Endothelial cell of umbilical vein (primary cell): ENCODE measurements around the gene CDH7.
A peak's percentile ranks its signal among the peaks of the same experiment; 100 is the strongest.

ENCODE experiments used
- EZH2 ChIP-seq: IDR thresholded peaks from 2 replicates; pipeline ENCODE4 v1.6.1; 2012; ENCODE audit warnings: borderline replicate concordance, low read depth, mild to moderate bottlenecking, moderate library complexity, low read length, inconsistent platforms; ENCODE audit not compliant: severe bottlenecking
- JUN ChIP-seq: IDR thresholded peaks from 2 replicates; pipeline ENCODE4 v1.6.1; 2011; ENCODE audit warnings: borderline replicate concordance, low read depth; ENCODE audit not compliant: insufficient read length, insufficient read depth
- POLR2A ChIP-seq: IDR thresholded peaks from 2 replicates; pipeline ENCODE4 v1.6.1; 2012; ENCODE audit warnings: low read depth, mild to moderate bottlenecking, control low read depth, low read length
- POLR2AphosphoS5 ChIP-seq: IDR thresholded peaks from 2 replicates; pipeline ENCODE4 v1.6.1; 2012; ENCODE audit warnings: low read depth, mild to moderate bottlenecking, control low read depth, low read length, moderate library complexity; ENCODE audit not compliant: insufficient read depth
- TF ChIP-seq, protein P1 (sequence below), 2 donors: IDR thresholded peaks; 1 replicate in 1 of 2; 2 replicates in 1 of 2; pipeline ENCODE4 v1.5.1; 2011; ENCODE audit warnings: low read length in 2 of 2, mild to moderate bottlenecking in 2 of 2, moderate library complexity in 2 of 2, control low read depth in 1 of 2, inconsistent platforms in 1 of 2, low read depth in 1 of 2; ENCODE audit not compliant: insufficient read depth in 1 of 2; ENCODE audit errors: extremely low read depth in 1 of 2
- TF ChIP-seq, protein P2 (sequence below): IDR thresholded peaks from 2 replicates; pipeline ENCODE4 v1.6.1; 2011; ENCODE audit not compliant: insufficient read depth, insufficient read length

DNA sequence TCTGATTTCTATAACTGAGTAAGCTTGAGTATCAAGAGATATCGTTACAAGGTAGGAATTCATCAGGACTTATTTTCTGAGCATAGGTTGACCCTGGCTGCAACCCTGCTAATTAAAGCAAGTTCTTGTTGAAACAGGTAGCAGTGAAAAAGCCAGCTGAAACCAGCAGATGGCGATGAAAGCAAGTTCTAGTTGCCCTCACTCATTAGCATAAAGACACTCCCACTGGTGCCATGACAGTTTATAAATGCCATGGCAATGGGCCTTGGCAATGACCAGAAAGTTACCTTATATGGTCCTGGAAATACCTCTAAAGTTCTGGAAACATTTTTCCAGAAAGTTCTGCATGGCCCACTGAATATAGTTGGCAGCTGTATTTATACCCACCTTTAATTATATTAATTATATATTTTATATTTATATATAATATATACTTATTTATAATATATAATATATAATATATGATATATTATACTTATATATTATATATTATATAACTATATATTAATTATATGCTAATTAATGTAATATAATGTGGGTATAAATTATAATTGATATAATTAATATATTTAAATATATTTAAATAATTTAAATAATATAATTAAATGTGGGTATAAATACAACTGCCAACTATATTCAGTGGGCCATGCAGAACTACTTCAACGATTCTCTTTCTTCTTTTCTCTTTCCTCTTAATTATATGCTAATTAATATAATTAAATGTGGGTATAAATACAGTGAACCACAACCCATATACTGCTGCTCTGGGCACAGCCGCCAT lies 188.0 kb downstream of the CDH7 start:
- TF ChIP-seq, protein P1, sequence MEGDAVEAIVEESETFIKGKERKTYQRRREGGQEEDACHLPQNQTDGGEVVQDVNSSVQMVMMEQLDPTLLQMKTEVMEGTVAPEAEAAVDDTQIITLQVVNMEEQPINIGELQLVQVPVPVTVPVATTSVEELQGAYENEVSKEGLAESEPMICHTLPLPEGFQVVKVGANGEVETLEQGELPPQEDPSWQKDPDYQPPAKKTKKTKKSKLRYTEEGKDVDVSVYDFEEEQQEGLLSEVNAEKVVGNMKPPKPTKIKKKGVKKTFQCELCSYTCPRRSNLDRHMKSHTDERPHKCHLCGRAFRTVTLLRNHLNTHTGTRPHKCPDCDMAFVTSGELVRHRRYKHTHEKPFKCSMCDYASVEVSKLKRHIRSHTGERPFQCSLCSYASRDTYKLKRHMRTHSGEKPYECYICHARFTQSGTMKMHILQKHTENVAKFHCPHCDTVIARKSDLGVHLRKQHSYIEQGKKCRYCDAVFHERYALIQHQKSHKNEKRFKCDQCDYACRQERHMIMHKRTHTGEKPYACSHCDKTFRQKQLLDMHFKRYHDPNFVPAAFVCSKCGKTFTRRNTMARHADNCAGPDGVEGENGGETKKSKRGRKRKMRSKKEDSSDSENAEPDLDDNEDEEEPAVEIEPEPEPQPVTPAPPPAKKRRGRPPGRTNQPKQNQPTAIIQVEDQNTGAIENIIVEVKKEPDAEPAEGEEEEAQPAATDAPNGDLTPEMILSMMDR (IDR thresholded peaks at IDR 0.05; ENCODE audit: extremely low read depth in 1 of 2, insufficient read depth in 1 of 2, low read depth in 1 of 2, low read length in 2 of 2): peak; percentile 24 to 49
- TF ChIP-seq EZH2 (no peak), POLR2AphosphoS5 (no peak), POLR2A (no peak), JUN (no peak)
- TF ChIP-seq, protein P2, sequence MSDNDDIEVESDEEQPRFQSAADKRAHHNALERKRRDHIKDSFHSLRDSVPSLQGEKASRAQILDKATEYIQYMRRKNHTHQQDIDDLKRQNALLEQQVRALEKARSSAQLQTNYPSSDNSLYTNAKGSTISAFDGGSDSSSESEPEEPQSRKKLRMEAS: no peak
